ENCODE measurements around the gene RAB8A. TPM values are rescaled to one million over a fixed set of nuclear protein-coding genes. Genes with fewer than 3 reads are reported as not detected.

The RAB8A gene
- total and polyA plus RNA-seq, 2 experiments from 2014 or later: 53.1 to 59.5 TPM

DNA sequence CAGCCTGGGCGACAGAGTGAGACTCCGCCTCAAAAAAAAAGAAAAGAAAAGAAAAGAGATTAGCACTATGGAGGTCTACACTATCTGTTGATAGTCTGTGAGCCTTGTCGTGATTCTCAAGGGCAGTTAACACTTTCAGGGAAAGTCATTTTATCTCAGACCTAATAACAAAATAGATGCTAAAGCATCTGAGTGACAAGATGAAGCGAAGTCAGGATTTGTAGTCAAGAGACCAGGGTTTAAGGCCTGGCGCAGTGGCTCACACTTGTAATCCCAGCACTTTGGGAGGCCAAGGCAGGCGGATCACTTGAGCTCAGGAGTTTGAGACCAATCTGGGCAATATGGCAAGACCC lies 13.3 kb upstream of the RAB8A start:
- no peak overlapping the region; the same call in 1 of the 2 replicates for H3K27ac ChIP-seq (ENCODE audit: low read depth)
- H3K27me3 ChIP-seq (ENCODE audit: insufficient read depth): no peaks in the 10 kb centered on the region

More for the DNA sequence above, 13.3 kb upstream of the RAB8A start:
- no peak for ATAC-seq
- H3K79me2 ChIP-seq (replicated peaks; ENCODE audit: insufficient read depth): 0 out of 2 replicates have a peak, but pooled peaks cover 4% of the 10 kb centered on the region
- TF ChIP-seq POLR2AphosphoS5 (IDR thresholded peaks at IDR 0.05; ENCODE audit: low read depth) (no peak), EZH2phosphoT487 (IDR thresholded peaks at IDR 0.05; ENCODE audit: unreplicated experiment) (no peak), EZH2 (IDR thresholded peaks at IDR 0.05; ENCODE audit: low read depth, unreplicated experiment) (no peak), JUNB (IDR thresholded peaks at IDR 0.05; ENCODE audit: unreplicated experiment) (no peak), ZNF114 (CRISPR knock-in tag; IDR thresholded peaks at IDR 0.05) (no peak)
- TF ChIP-seq, protein P1, sequence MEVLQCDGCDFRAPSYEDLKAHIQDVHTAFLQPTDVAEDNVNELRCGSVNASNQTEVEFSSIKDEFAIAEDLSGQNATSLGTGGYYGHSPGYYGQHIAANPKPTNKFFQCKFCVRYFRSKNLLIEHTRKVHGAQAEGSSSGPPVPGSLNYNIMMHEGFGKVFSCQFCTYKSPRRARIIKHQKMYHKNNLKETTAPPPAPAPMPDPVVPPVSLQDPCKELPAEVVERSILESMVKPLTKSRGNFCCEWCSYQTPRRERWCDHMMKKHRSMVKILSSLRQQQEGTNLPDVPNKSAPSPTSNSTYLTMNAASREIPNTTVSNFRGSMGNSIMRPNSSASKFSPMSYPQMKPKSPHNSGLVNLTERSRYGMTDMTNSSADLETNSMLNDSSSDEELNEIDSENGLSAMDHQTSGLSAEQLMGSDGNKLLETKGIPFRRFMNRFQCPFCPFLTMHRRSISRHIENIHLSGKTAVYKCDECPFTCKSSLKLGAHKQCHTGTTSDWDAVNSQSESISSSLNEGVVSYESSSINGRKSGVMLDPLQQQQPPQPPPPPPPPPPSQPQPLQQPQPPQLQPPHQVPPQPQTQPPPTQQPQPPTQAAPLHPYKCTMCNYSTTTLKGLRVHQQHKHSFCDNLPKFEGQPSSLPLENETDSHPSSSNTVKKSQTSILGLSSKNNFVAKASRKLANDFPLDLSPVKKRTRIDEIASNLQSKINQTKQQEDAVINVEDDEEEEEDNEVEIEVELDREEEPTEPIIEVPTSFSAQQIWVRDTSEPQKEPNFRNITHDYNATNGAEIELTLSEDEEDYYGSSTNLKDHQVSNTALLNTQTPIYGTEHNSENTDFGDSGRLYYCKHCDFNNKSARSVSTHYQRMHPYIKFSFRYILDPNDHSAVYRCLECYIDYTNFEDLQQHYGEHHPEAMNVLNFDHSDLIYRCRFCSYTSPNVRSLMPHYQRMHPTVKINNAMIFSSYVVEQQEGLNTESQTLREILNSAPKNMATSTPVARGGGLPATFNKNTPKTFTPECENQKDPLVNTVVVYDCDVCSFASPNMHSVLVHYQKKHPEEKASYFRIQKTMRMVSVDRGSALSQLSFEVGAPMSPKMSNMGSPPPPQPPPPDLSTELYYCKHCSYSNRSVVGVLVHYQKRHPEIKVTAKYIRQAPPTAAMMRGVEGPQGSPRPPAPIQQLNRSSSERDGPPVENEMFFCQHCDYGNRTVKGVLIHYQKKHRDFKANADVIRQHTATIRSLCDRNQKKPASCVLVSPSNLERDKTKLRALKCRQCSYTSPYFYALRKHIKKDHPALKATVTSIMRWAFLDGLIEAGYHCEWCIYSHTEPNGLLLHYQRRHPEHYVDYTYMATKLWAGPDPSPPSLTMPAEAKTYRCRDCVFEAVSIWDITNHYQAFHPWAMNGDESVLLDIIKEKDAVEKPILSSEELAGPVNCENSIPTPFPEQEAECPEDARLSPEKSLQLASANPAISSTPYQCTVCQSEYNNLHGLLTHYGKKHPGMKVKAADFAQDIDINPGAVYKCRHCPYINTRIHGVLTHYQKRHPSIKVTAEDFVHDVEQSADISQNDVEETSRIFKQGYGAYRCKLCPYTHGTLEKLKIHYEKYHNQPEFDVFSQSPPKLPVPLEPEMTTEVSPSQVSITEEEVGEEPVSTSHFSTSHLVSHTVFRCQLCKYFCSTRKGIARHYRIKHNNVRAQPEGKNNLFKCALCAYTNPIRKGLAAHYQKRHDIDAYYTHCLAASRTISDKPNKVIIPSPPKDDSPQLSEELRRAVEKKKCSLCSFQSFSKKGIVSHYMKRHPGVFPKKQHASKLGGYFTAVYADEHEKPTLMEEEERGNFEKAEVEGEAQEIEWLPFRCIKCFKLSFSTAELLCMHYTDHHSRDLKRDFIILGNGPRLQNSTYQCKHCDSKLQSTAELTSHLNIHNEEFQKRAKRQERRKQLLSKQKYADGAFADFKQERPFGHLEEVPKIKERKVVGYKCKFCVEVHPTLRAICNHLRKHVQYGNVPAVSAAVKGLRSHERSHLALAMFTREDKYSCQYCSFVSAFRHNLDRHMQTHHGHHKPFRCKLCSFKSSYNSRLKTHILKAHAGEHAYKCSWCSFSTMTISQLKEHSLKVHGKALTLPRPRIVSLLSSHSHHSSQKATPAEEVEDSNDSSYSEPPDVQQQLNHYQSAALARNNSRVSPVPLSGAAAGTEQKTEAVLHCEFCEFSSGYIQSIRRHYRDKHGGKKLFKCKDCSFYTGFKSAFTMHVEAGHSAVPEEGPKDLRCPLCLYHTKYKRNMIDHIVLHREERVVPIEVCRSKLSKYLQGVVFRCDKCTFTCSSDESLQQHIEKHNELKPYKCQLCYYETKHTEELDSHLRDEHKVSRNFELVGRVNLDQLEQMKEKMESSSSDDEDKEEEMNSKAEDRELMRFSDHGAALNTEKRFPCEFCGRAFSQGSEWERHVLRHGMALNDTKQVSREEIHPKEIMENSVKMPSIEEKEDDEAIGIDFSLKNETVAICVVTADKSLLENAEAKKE (CRISPR knock-in tag; IDR thresholded peaks at IDR 0.05): no peak
- TF ChIP-seq, protein P2, sequence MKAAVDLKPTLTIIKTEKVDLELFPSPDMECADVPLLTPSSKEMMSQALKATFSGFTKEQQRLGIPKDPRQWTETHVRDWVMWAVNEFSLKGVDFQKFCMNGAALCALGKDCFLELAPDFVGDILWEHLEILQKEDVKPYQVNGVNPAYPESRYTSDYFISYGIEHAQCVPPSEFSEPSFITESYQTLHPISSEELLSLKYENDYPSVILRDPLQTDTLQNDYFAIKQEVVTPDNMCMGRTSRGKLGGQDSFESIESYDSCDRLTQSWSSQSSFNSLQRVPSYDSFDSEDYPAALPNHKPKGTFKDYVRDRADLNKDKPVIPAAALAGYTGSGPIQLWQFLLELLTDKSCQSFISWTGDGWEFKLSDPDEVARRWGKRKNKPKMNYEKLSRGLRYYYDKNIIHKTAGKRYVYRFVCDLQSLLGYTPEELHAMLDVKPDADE (IDR thresholded peaks at IDR 0.05): no peak
- TF ChIP-seq, protein P3, sequence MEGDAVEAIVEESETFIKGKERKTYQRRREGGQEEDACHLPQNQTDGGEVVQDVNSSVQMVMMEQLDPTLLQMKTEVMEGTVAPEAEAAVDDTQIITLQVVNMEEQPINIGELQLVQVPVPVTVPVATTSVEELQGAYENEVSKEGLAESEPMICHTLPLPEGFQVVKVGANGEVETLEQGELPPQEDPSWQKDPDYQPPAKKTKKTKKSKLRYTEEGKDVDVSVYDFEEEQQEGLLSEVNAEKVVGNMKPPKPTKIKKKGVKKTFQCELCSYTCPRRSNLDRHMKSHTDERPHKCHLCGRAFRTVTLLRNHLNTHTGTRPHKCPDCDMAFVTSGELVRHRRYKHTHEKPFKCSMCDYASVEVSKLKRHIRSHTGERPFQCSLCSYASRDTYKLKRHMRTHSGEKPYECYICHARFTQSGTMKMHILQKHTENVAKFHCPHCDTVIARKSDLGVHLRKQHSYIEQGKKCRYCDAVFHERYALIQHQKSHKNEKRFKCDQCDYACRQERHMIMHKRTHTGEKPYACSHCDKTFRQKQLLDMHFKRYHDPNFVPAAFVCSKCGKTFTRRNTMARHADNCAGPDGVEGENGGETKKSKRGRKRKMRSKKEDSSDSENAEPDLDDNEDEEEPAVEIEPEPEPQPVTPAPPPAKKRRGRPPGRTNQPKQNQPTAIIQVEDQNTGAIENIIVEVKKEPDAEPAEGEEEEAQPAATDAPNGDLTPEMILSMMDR (conservative IDR thresholded peaks at IDR 0.05; ENCODE audit: low read depth in 2 of 2): no peak
- no peaks in the 10 kb centered on the region for H3K4me1 ChIP-seq (ENCODE audit: insufficient read depth)
- DNase-seq (ENCODE audit: low spot score): no peak
- Mint-ChIP-seq H3K27me3 (ENCODE audit: insufficient read depth, low read depth, poor library complexity) (peaks cover 4% of the 10 kb centered on the region), H3K9me3 (no peaks in the 10 kb centered on the region), H3K4me1 (no peaks in the 10 kb centered on the region), H3K36me3 (ENCODE audit: low read depth) (peaks cover 94% of the 10 kb centered on the region), H3K27ac (no peak overlapping the region; the same call in 1 of the 2 replicates), H3K4me3 (no peak overlapping the region)
- 0 out of 2 replicates have a peak, but pooled peaks cover 3% of the 10 kb centered on the region for H3F3A ChIP-seq (replicated peaks; ENCODE audit: low read depth)
- no peak overlapping the region for H2AFZ ChIP-seq
- H3K9me2 ChIP-seq (ENCODE audit: insufficient read depth): no peaks in the 10 kb centered on the region
- no peak overlapping the region for H3K4me2 ChIP-seq
- H3K36me3 ChIP-seq (ENCODE audit: insufficient read depth): peaks cover 68% of the 10 kb centered on the region
- H4K20me1 ChIP-seq (replicated peaks; ENCODE audit: insufficient read depth): 0 out of 2 replicates have a peak, but pooled peaks cover 10% of the 10 kb centered on the region
- H3K4me3 ChIP-seq: no peak overlapping the region

Data from GM23338 (cell line).